Sigmoid colon (tissue), 4 donors: ENCODE measurements around the gene HMCN1.

Source experiments
- CTCF ChIP-seq, 4 experiments: fragments of 450-650 bp in 3 of 4; fragments of 200-600 bp in 1 of 4; IDR thresholded peaks; one replicate each; pipeline ENCODE4 v1.5.1; 2016 to 2019; ENCODE audit warnings: antibody characterized with exemption in 4 of 4, mild to moderate bottlenecking in 3 of 4, moderate library complexity in 2 of 4
- EP300 ChIP-seq, 4 donors: sonication (generic); formaldehyde crosslinking; IDR thresholded peaks; one replicate each; pipeline ENCODE4 v1.6.1; 2017; ENCODE audit warnings: antibody characterized with exemption in 4 of 4
- POLR2A ChIP-seq, 2 donors: fragments of 450-650 bp; IDR thresholded peaks; one replicate each; pipeline ENCODE4 v1.6.1; 2016; ENCODE audit warnings: antibody characterized with exemption in 2 of 2, mild to moderate bottlenecking in 2 of 2, moderate library complexity in 2 of 2
- POLR2AphosphoS5 ChIP-seq, 4 donors: sonication (generic); formaldehyde crosslinking; IDR thresholded peaks; one replicate each; pipeline ENCODE4 v1.6.1; 2017; ENCODE audit warnings: antibody characterized with exemption in 4 of 4

- TF ChIP-seq CTCF (IDR thresholded peaks at IDR 0.05) (no peak), EP300 (IDR thresholded peaks at IDR 0.05) (no peak), POLR2A (IDR thresholded peaks at IDR 0.05) (no peak), POLR2AphosphoS5 (IDR thresholded peaks at IDR 0.05) (no peak)
These were observed 114.8 kb downstream of the HMCN1 start for GRCh38 chr1:185849014-185849413.
